OCI-LY1 (cell line): ENCODE measurements around the gene C11orf24.

Experiments
- CTCF ChIP-seq: fragments of 200-600 bp; sonication (generic), shearing (Covaris generic); IDR thresholded peaks from 2 replicates; pipeline ENCODE4 v1.5.1; 2017; ENCODE audit warnings: mild to moderate bottlenecking, antibody characterized with exemption, low read length, moderate library complexity, mixed read lengths
- EZH2 ChIP-seq: fragments of 200-600 bp; sonication (generic), shearing (Covaris generic); IDR thresholded peaks from 2 replicates; pipeline ENCODE4 v1.8.0; 2017; ENCODE audit warnings: borderline replicate concordance, mixed run types, mild to moderate bottlenecking, antibody characterized with exemption, low read length, moderate library complexity, mixed read lengths

- TF ChIP-seq CTCF = no peak
- no peak for TF ChIP-seq EZH2
Observed at GRCh38 chr11:68276861-68277260, 5.1 kb upstream of the C11orf24 start.
